LHCN-M2 (cell line): ENCODE results near the gene LACRT. TPM values are rescaled to one million over a fixed set of nuclear protein-coding genes. Genes with fewer than 3 reads are reported as not detected.

Experiments used
- DNase-seq: peaks from one replicate; pipeline ENCODE4 v3.0.0-alpha.2; 2012; ENCODE audit warnings: low read depth
- total RNA-seq: library from RNA; depleted of rRNA; stranded (reverse); fragments of >200 nt; gene quantifications from 2 replicates; pipeline ENCODE4 v1.2.3, GENCODE V29; 2014

The LACRT gene
- total RNA-seq, 1 experiment from 2014 or later = not detected

GRCh38 chr12:54602661-54603060 is 32.0 kb downstream of the LACRT start:
- DNase-seq = no peak

- peak; percentile 73 for DNase-seq
Measured at GRCh38 chr12:54601841-54602240, 32.9 kb downstream of the LACRT start.

- DNase-seq = no peak
Measured at GRCh38 chr12:54598970-54599369, 35.7 kb downstream of the LACRT start.

- DNase-seq = peak; percentile 44
Measured at GRCh38 chr12:54596526-54596946, 38.2 kb downstream of the LACRT start.

- no peak for DNase-seq
Measured at GRCh38 chr12:54595471-54595870, 39.2 kb downstream of the LACRT start.

- no peak for DNase-seq
Measured at GRCh38 chr12:54593725-54594124, 41.0 kb downstream of the LACRT start.

GRCh38 chr12:54593135-54593534 is 41.6 kb downstream of the LACRT start:
- DNase-seq = no peak

GRCh38 chr12:54592316-54592715 is 42.4 kb downstream of the LACRT start:
- DNase-seq = peak; percentile 35

GRCh38 chr12:54590978-54591591 is 43.6 kb downstream of the LACRT start:
- peak; percentile 23 for DNase-seq

- no peak for DNase-seq
Measured at GRCh38 chr12:54589964-54590363, 44.7 kb downstream of the LACRT start.

- no peak for DNase-seq
Measured at GRCh38 chr12:54588890-54589267, 45.8 kb downstream of the LACRT start.

GRCh38 chr12:54588110-54588889 is 46.4 kb downstream of the LACRT start, which contains the start of gene PPP1R1A:
Gene PPP1R1A, minus strand, starts transcription at chr12:54588659. Its CDS starts 171 bp downstream, at chr12:54588488.
- no peak for DNase-seq

- no peak for DNase-seq
Measured at GRCh38 chr12:54587315-54587873, 47.3 kb downstream of the LACRT start.

GRCh38 chr12:54586620-54587019 is 48.1 kb downstream of the LACRT start:
- no peak for DNase-seq

GRCh38 chr12:54585243-54585642 is 49.5 kb downstream of the LACRT start:
- no peak for DNase-seq

GRCh38 chr12:54584128-54584527 is 50.6 kb downstream of the LACRT start:
- no peak for DNase-seq

GRCh38 chr12:54583726-54584125 is 51.0 kb downstream of the LACRT start:
- no peak for DNase-seq

- no peak for DNase-seq
Measured at GRCh38 chr12:54581412-54581811, 53.3 kb downstream of the LACRT start.
